Mucosa of gallbladder (tissue), 1 donor: ENCODE measurements around the gene MCF2L. TPM values are rescaled to one million over a fixed set of nuclear protein-coding genes. Genes with fewer than 3 reads are reported as not detected.
A peak's percentile ranks its signal among the peaks of the same experiment; 100 is the strongest.

ENCODE experiments used
- DNase-seq: peaks from one replicate; pipeline ENCODE4 v3.0.0-alpha.2; 2020; ENCODE audit warnings: low spot score
- total RNA-seq: library from RNA; stranded (reverse); gene quantifications from one replicate; pipeline ENCODE4 v1.2.1, GENCODE V29; 2021
- donor health status: DM: no; HTN: no; CAD: no.

Gene MCF2L
- total RNA-seq, 1 donor from 2014 or later: 91.8 TPM

- no peak for DNase-seq
These were observed 62.5 kb downstream of the MCF2L start for GRCh38 chr13:113031465-113031864.

GRCh38 chr13:113032291-113032690, 63.3 kb downstream of the MCF2L start:
- no peak for DNase-seq

GRCh38 chr13:113033054-113033850, 64.2 kb downstream of the MCF2L start:
- no peak for DNase-seq

DNA sequence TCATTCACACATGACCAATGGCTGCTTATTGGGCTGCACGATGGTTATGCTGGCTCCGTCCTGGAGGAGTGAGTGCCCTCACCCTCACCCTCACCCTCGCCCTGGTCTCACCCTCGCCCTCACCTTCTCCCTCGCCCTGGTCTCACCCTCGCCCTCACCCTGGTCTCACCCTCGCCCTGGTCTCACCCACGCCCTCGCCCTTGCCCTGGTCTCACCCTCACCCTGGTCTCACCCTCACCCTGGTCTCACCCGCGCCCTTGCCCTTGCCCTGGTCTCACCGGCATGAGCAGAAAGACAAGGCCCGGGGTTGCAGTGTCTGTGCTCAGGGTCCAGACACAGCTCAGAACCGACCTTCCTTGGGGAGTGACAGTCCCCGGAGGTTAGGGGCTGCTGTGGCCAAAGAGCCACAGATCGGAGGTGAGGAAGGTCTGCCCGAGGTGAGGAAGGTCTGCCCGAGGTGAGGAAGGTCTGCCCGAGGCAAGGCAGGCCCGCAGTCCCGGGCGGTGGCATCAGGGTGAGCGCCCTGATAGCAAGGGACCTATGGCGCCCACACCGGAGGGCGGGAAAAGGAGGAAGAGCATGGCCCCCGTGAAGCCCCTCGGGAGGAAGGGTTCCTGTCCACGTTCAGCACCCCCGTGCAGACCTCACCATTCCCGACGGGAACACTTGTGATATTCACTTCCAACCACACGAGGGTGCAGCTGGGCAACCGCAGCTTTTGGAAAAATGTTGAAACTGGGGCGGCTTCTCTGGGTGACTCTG, 65.6 kb downstream of the MCF2L start:
- peak; percentile 35 for DNase-seq

DNA sequence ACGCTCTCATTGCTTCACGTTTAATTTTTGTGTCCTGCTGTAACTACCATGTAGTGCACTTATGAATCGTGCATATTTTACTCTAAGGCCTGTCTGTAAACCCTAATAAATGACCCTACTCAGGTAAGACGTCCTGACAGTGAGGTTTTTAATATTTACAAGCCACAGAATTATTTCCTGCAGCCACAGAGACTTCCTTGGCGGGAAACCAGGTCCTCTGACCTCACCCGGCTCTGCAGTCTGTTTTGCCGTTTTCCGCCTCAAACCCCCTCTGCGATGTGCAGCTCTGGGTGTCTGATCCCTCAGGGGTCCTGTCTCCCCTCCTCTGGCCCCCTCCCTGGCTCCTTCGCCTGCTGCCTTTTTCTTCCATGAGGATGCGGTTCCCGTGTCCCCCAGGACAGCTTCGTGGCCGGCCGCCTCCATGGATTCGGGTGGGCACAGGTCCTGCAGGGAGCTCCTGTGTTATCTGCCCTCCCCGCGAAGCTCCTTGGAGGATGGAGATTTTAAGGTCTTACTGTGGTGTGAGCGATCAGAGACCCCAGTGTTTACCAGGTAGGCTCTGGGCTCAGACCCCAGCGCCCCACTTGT, 66.3 kb downstream of the MCF2L start:
- DNase-seq: no peak

DNA sequence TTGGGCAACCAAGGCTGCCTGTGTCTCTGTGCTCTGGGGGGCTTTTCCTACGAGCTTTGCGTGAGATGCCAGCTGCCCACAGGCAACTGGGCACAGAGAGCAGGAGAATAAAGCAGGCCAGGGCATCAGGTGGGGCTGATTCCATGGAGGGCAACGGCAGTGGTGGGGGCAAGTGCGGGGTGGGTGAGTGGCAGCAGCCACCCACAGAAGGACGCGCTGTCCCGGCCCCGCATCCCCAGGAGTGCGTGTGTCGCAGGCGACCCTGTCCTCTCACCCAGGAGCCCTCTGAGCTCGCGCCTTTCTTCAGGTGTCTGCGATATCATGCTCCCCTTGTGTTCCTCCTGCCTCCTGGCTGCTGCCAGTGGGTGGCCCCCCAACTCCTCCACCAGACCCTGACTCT, 67.4 kb downstream of the MCF2L start:
- no peak for DNase-seq

DNA sequence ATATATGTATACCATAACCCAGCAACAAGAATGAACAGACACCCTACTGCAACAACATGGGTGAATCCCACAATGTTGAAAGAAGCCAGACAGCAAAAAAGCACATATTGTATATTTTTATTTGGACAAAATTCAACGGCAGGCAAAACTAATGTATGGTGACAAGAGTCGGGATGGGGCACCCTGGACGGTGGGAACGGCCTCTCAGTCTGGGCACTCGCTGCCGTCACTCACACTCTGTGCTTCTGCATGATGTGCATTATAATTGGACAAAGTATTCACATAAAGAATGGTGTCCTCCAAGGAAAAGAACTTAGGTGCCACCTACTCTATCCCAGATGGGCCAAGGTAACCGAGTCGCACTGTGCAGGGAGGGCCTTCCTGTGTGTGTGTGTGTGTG, 71.0 kb downstream of the MCF2L start:
- DNase-seq: no peak

DNA sequence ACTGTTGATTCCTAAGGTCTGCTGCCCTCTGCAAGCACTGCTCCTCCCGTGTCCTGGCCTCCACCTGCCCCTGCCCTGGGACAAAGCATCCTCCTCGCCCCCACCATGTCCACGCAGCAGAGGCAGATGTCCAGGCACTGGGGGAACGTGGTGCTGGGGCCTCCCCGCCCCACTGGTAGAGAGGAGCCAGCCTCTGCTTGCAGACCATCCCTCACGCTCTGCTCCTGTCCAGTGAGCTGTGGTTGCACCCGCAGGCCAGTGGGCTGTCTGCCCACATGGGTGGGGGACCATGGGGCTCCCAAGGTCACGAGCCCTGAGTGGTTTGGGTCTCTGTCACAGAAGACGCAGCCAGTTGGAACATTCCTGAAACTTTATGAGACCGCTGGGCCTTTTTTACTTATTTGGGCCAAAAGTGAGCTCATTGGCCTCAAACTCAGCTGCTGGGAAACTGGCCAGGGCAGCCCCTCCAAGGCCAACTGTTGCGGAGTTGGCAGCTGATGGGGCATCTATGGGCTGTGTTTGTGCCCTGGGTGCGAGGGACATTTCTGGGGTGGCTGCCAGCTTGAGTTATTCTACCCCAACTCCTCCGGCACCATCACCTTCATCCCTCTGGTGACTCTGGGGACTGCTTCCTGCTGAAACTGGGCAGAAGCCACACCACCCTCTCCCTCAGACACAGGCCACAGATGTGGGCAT, 71.7 kb downstream of the MCF2L start:
- DNase-seq: no peak

- no peak for DNase-seq
These were observed 72.3 kb downstream of the MCF2L start for GRCh38 chr13:113041293-113041690.

- DNase-seq: no peak
These were observed 72.9 kb downstream of the MCF2L start for GRCh38 chr13:113041896-113042295.

DNA sequence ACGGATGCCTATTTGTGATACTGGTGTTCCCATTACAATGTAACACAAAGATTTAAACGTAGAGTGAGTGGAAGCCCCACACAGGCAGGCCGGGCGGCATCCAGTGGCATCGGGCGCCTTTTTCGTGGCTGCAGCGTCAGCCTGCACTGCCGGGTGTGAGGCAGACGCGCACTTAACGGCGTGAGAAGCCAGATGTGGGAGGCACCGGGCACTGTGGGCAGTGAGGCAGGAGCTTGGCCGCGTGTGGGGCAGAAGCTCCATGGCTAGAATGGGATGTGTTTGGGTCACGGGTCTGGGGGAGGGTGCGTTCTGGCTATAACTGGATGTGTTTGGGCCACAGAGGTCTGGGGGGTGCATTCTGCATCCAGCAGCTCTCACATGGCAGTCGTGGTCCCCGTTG, 73.4 kb downstream of the MCF2L start:
- no peak for DNase-seq

- no peak for DNase-seq
These were observed 74.1 kb downstream of the MCF2L start for GRCh38 chr13:113043001-113043630.

- DNase-seq: no peak
These were observed 74.9 kb downstream of the MCF2L start for GRCh38 chr13:113043931-113044330.

- DNase-seq: no peak
These were observed 75.5 kb downstream of the MCF2L start for GRCh38 chr13:113044391-113045114.

DNA sequence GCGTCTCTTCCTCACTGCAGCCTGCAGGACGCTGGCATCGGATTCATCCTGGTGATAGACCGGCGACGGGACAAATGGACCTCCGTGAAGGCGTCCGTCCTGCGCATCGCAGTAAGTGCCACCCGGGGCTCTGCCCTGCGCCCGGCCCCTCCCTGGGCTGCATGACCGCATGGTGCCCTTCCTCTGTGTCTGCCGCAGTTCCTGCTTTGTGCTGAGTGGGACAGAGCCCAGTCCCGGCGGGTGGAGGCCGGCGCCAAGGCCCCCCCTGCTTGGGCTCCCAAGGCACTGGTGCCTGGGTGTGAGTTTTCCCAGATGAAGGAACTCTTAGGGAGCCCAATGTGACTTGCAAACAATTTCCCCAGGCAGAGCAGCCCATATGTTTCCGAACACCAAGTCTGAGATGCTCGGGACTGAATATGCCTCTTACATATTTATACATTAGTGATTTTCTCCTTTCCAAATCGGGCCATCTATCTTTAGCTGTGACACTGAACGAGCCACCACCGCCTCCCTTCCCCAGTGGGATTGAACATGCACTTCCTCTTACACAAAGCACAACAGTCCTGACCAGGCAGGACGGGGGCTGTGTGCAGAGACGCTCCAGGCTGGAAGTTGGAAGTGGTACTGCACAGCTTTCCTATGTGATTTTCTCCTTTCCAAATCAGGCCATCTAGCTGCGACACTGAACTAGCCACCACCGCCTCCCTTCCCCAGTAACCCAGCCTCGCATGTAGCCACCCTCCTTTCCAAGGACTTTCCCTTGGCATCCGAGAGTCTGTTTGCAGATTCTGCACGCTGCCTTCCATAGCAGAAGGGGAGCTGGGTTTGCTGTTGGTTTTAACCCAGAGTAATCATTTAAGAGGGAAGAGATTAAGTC, 76.5 kb downstream of the MCF2L start:
- DNase-seq: no peak

GRCh38 chr13:113046128-113046882, 77.3 kb downstream of the MCF2L start:
- no peak for DNase-seq

GRCh38 chr13:113046883-113047244, 77.8 kb downstream of the MCF2L start:
- no peak for DNase-seq

DNA sequence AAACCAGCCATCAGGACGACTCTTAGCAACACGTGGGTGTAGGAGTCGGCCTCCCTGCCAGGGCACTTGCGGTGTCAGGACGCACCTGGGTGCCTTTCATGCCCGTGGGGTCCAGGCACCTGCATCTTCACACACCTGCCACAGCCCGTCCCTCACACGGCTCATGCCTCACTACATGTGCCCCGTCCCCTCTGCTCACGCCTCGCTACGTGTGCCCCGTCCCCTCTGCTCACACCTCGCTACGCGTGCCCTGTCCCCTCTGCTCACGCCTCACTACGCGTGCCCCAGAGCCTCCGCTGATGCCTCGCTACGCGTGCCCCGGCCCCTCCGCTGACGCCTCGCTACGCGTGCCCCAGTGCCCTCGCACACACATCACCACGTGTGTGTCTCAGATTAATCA, 78.6 kb downstream of the MCF2L start:
- no peak for DNase-seq

GRCh38 chr13:113048766-113049165, 79.8 kb downstream of the MCF2L start:
- DNase-seq: no peak
